Subcutaneous adipose tissue (tissue), 4 donors: ENCODE measurements around the gene COQ9. TPM values are rescaled to one million over a fixed set of nuclear protein-coding genes. Genes with fewer than 3 reads are reported as not detected.

Source experiments
- CTCF ChIP-seq: fragments of 450-650 bp; IDR thresholded peaks from one replicate; pipeline ENCODE4 v1.5.1; 2016; ENCODE audit warnings: low read depth, mild to moderate bottlenecking, control low read depth, antibody characterized with exemption, moderate library complexity
- total RNA-seq, 4 donors: library from RNA; depleted of rRNA; stranded (reverse); fragments of >200 nt; gene quantifications; one replicate each; pipeline ENCODE4 v1.1.0, GENCODE V29; 2016

The COQ9 gene
- total RNA-seq, 4 donors from 2014 or later: 23.5 to 49.5 (median 30.1) TPM

- no peak for TF ChIP-seq CTCF
Measured at GRCh38 chr16:57419506-57419905, 27.8 kb upstream of the COQ9 start.

GRCh38 chr16:57422026-57422944 lies 25.0 kb upstream of the COQ9 start:
- TF ChIP-seq CTCF: no peak

- no peak for TF ChIP-seq CTCF
Measured at GRCh38 chr16:57423152-57423551, 24.1 kb upstream of the COQ9 start.

GRCh38 chr16:57424583-57424982 lies 22.7 kb upstream of the COQ9 start:
- no peak for TF ChIP-seq CTCF

- TF ChIP-seq CTCF: no peak
Measured at GRCh38 chr16:57426356-57426755, 20.9 kb upstream of the COQ9 start.

GRCh38 chr16:57427307-57427706 lies 20.0 kb upstream of the COQ9 start:
- no peak for TF ChIP-seq CTCF

- TF ChIP-seq CTCF: no peak
Measured at GRCh38 chr16:57427824-57428223, 19.5 kb upstream of the COQ9 start.
